B cell (primary cell): ENCODE results near the gene P3H3. TPM values are rescaled to one million over a fixed set of nuclear protein-coding genes. Genes with fewer than 3 reads are reported as not detected.

Source experiments
- ATAC-seq: fragments of 200-7000 bp; cut with Tn5 transposase; one replicate; pipeline ENCODE4 v1.10.0; 2021; ENCODE audit warnings: low read depth, mild to moderate bottlenecking, moderate number of reproducible peaks, moderate library complexity
- CTCF ChIA-PET: fragments of 350-600 bp; sonication (Branson Sonifier 250); formaldehyde crosslinking; loops from one replicate; lab custom pipeline; 2021; ENCODE audit warnings: antibody characterized with exemption, inconsistent platforms; lab: Charles Lee
- POLR2A ChIA-PET: fragments of 350-600 bp; sonication (Branson Sonifier 250); formaldehyde crosslinking; loops from one replicate; lab custom pipeline; 2021; ENCODE audit warnings: antibody characterized with exemption; lab: Charles Lee
- DNase-seq: peaks from one replicate; pipeline ENCODE4 v3.0.0; 2013
- H2AFZ ChIP-seq: 2 replicates; pipeline ENCODE4 v1.6.1; 2012; ENCODE audit warnings: mild to moderate bottlenecking, low read depth, low read length; ENCODE audit not compliant: insufficient read depth, poor library complexity, severe bottlenecking
- H3K27ac ChIP-seq, 2 donors: 1 replicate in 1 of 2; 2 replicates in 1 of 2; pipeline ENCODE4 v1.5.1; 2012 to 2013; ENCODE audit warnings: low read length in 2 of 2, mild to moderate bottlenecking in 2 of 2, moderate library complexity in 1 of 2
- H3K27me3 ChIP-seq, 4 experiments: fragments of 200-600 bp in 1 of 4; sonication (generic) in 1 of 4; replicated peaks in 1 of 4; 1 replicate in 2 of 4; 2 replicates in 2 of 4; pipeline versions ENCODE4 v1.6.1 to v1.7.0; 2013 to 2016; ENCODE audit warnings: low read length in 3 of 4, mild to moderate bottlenecking in 2 of 4, mixed read lengths in 1 of 4, moderate library complexity in 1 of 4; ENCODE audit not compliant: insufficient read depth in 4 of 4, control insufficient read depth in 3 of 4; ENCODE audit errors: control extremely low read depth in 1 of 4
- H3K36me3 ChIP-seq, 2 experiments: replicated peaks in 1 of 2; 1 replicate in 1 of 2; 2 replicates in 1 of 2; pipeline versions ENCODE4 v1.6.1 to v1.7.1; 2013; ENCODE audit warnings: low read length in 1 of 2; ENCODE audit not compliant: insufficient read depth in 2 of 2, control insufficient read depth in 1 of 2; ENCODE audit errors: control extremely low read depth in 1 of 2, extremely low read depth in 1 of 2
- H3K4me1 ChIP-seq, 2 donors: fragments of 200-600 bp in 1 of 2; sonication (generic) in 1 of 2; 1 replicate in 1 of 2; 2 replicates in 1 of 2; pipeline versions ENCODE4 v1.5.1 to v1.6.1; 2013 to 2017; ENCODE audit warnings: low read length in 2 of 2; ENCODE audit not compliant: control insufficient read depth in 2 of 2, insufficient read depth in 2 of 2
- H3K4me2 ChIP-seq: replicated peaks from 2 replicates; pipeline ENCODE3; 2012; ENCODE audit warnings: mild to moderate bottlenecking, low read depth, low read length; ENCODE audit not compliant: poor library complexity, severe bottlenecking
- H3K4me3 ChIP-seq, 5 experiments: fragments of 200-600 bp in 1 of 5; sonication (generic) in 1 of 5; 1 replicate in 3 of 5; 2 replicates in 2 of 5; pipeline versions ENCODE4 v1.5.1 to v1.7.0; 2011 to 2016; ENCODE audit warnings: low read length in 4 of 5, mild to moderate bottlenecking in 4 of 5, low read depth in 2 of 5, control low read depth in 1 of 5, moderate library complexity in 1 of 5; ENCODE audit not compliant: insufficient read depth in 1 of 5; ENCODE audit errors: control extremely low read depth in 1 of 5, extremely low read depth in 1 of 5
- H3K79me2 ChIP-seq: fragments of 200-600 bp; sonication (generic); one replicate; pipeline ENCODE4 v1.6.0; 2016; ENCODE audit warnings: low read length; ENCODE audit not compliant: control insufficient read depth, insufficient read depth
- H3K9ac ChIP-seq: fragments of 200-600 bp; sonication (generic); 2 replicates; pipeline ENCODE4 v1.6.1; 2017; ENCODE audit warnings: mild to moderate bottlenecking, low read length, moderate library complexity
- H3K9me3 ChIP-seq, 3 donors: one replicate each; pipeline versions ENCODE4 v1.6.1 to v1.7.1; 2013; ENCODE audit warnings: low read length in 2 of 3; ENCODE audit not compliant: control insufficient read depth in 2 of 3, insufficient read depth in 1 of 3; ENCODE audit errors: control extremely low read depth in 1 of 3
- H4K20me1 ChIP-seq: 2 replicates; pipeline ENCODE4 v1.6.0; 2012; ENCODE audit warnings: mild to moderate bottlenecking, low read length; ENCODE audit not compliant: insufficient read depth, control insufficient read depth, poor library complexity, severe bottlenecking
- H3K27ac Mint-ChIP-seq: one replicate; pipeline ENCODE4 v1.8.0; 2021; ENCODE audit warnings: mixed read lengths
- H3K27me3 Mint-ChIP-seq: one replicate; pipeline ENCODE4 v1.8.0; 2021; ENCODE audit warnings: mixed read lengths
- H3K4me1 Mint-ChIP-seq: one replicate; pipeline ENCODE4 v1.8.0; 2021; ENCODE audit warnings: mixed read lengths
- H3K4me3 Mint-ChIP-seq: one replicate; pipeline ENCODE4 v1.8.0; 2021; ENCODE audit warnings: mixed read lengths
- H3K9me3 Mint-ChIP-seq: one replicate; pipeline ENCODE4 v1.8.0; 2022; ENCODE audit warnings: mixed read lengths; ENCODE audit not compliant: insufficient read depth
- EZH2 ChIP-seq: IDR thresholded peaks from 2 replicates; pipeline ENCODE4 v1.6.1; 2012; ENCODE audit warnings: borderline replicate concordance, low read depth, mild to moderate bottlenecking, moderate library complexity, low read length; ENCODE audit not compliant: insufficient read depth, poor library complexity, severe bottlenecking
- WGBS: methylation state at CpG from one replicate; pipeline ENCODE4 v1.1.5; 2013; ENCODE audit warnings: missing lambda C conversion rate; ENCODE audit not compliant: insufficient coverage; 5-methylcytosine and 5-hydroxymethylcytosine counted together
- intact Hi-C: fragments of 100-400 bp; cut with micrococcal nuclease; formaldehyde crosslinking; loops from one replicate; pipeline ENCODE4 v1.10.0; 2022
- polyA plus RNA-seq: library from polyadenylated mRNA; depleted of rRNA; stranded (reverse); fragments of >200 nt; gene quantifications from 2 replicates; pipeline ENCODE4 v1.2.3, GENCODE V29; 2012
- total RNA-seq, 2 donors: library from RNA; stranded (reverse); fragments of 120-200 nt in 1 of 2; gene quantifications; 1 replicate in 1 of 2; 2 replicates in 1 of 2; pipeline versions ENCODE4 v1.2.3 to v1.2.4, GENCODE V29; 2013 to 2022
- TF ChIP-seq, protein P1 (sequence below): fragments of 200-600 bp; IDR thresholded peaks from one replicate; pipeline ENCODE4 v1.8.0; 2022; ENCODE audit warnings: antibody characterized with exemption, mild to moderate bottlenecking

P3H3 gene
- total and polyA plus RNA-seq, 2 donors (not counting 1 experiment from before 2014, with no cell fraction given), result 0.09 TPM; not detected in 1

- Histone ChIP-seq H3K9me3 (no peaks in the 10 kb centered on the region), H3K79me2 (no peaks in the 10 kb centered on the region), H3K36me3 (no peaks in the 10 kb centered on the region), H3K4me2 (no peak overlapping the region), H3K9ac (no peak overlapping the region), H3K4me1 (peaks cover 0 to 4% of the 10 kb centered on the region in 2 donors), H3K4me3 (no peak overlapping the region), H2AFZ (no peak overlapping the region), H3K27ac (no peak overlapping the region), H3K27me3 (peaks cover 0 to 3% (median 0%) of the 10 kb centered on the region in 4 experiments), H4K20me1 (no peaks in the 10 kb centered on the region)
- intact Hi-C loops, result no loop called here
- Mint-ChIP-seq H3K27me3 (peaks cover 5% of the 10 kb centered on the region), H3K4me1 (peaks cover 3% of the 10 kb centered on the region), H3K4me3 (no peak overlapping the region), H3K27ac (no peak overlapping the region), H3K9me3 (no peaks in the 10 kb centered on the region)
- no peak for DNase-seq
- 94% methylated on average over 6 of the region's 9 CpGs for WGBS
- CTCF ChIA-PET, result interaction anchor here (0.6 to 1.4 kb wide), 4 partner anchors 10 to 243 kb away, joined by 3 read pairs; no protein-coding TSS in a partner anchor
- ATAC-seq, result no peak
- POLR2A ChIA-PET, result no interaction called here
- TF ChIP-seq EZH2, result no peak
- TF ChIP-seq, protein P1, sequence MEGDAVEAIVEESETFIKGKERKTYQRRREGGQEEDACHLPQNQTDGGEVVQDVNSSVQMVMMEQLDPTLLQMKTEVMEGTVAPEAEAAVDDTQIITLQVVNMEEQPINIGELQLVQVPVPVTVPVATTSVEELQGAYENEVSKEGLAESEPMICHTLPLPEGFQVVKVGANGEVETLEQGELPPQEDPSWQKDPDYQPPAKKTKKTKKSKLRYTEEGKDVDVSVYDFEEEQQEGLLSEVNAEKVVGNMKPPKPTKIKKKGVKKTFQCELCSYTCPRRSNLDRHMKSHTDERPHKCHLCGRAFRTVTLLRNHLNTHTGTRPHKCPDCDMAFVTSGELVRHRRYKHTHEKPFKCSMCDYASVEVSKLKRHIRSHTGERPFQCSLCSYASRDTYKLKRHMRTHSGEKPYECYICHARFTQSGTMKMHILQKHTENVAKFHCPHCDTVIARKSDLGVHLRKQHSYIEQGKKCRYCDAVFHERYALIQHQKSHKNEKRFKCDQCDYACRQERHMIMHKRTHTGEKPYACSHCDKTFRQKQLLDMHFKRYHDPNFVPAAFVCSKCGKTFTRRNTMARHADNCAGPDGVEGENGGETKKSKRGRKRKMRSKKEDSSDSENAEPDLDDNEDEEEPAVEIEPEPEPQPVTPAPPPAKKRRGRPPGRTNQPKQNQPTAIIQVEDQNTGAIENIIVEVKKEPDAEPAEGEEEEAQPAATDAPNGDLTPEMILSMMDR, result no peak
These were observed 44.4 kb upstream of the P3H3 start for GRCh38 chr12:6783828-6784227.

- Histone ChIP-seq H2AFZ (no peak overlapping the region), H3K9me3 (no peaks in the 10 kb centered on the region), H3K4me3 (no peak overlapping the region), H3K36me3 (no peaks in the 10 kb centered on the region), H4K20me1 (no peaks in the 10 kb centered on the region), H3K27ac (no peak overlapping the region), H3K27me3 (peaks cover 0 to 3% (median 0%) of the 10 kb centered on the region in 4 experiments), H3K79me2 (no peaks in the 10 kb centered on the region), H3K4me2 (no peak overlapping the region), H3K9ac (no peak overlapping the region), H3K4me1 (no peaks in the 10 kb centered on the region)
- intact Hi-C loops, result no loop called here
- Mint-ChIP-seq H3K4me1 (no peaks in the 10 kb centered on the region), H3K27me3 (peaks cover 4% of the 10 kb centered on the region), H3K9me3 (no peaks in the 10 kb centered on the region), H3K4me3 (no peak overlapping the region), H3K27ac (no peak overlapping the region)
- ChIA-PET POLR2A (interaction anchor here (0.6 kb wide), 1 partner anchor 127 kb away, joined by 7 read pairs; no protein-coding TSS in a partner anchor), CTCF (interaction anchor here (0.6 to 1.4 kb wide), 3 partner anchors 31 to 244 kb away, joined by 3 read pairs; no protein-coding TSS in a partner anchor)
- WGBS, result 85% methylated on average over 3 of the region's 5 CpGs
- ATAC-seq (no peak), DNase-seq (no peak)
- TF ChIP-seq, protein P1, result no peak
- no peak for TF ChIP-seq EZH2
These were observed 43.9 kb upstream of the P3H3 start for GRCh38 chr12:6784296-6784695.
